Measurements from ENCODE around the gene MTMR2. TPM values are rescaled to one million over a fixed set of nuclear protein-coding genes. Genes with fewer than 3 reads are reported as not detected.

The MTMR2 gene
- total and polyA plus RNA-seq, 12 donors: 6.9 to 31.6 (median 23.7) TPM

DNA sequence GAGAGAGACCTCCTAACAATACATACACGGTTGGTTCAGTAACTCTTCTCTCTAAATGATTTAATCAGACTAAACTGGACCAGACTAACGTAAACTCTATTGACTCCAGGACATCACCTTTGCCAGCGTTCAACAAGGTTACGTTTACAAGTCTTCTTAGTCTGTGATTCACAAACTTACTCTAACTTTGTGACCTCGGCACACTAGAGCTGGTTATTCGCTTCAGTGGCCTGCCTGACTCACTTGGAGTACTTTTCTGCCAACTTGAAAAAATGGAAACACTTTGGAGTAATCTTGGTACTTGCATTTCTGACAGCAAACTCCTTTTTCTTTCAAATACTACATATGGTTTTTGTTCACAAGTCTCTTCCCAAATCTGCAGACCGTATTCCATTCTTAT, 26.2 kb downstream of the MTMR2 start:
- Histone ChIP-seq H3K27me3 (no peaks in the 10 kb centered on the region), H3K4me1 (replicated peaks in 1 of 2) (peaks cover 0 to 4% of the 10 kb centered on the region in 2 donors), H3K4me3 (no peak overlapping the region), H3K9me3 (replicated peaks in 1 of 3) (no peaks in the 10 kb centered on the region), H3K36me3 (replicated peaks in 1 of 2) (no peaks in the 10 kb centered on the region), H3K27ac (no peak overlapping the region)
- TF ChIP-seq, protein P1, sequence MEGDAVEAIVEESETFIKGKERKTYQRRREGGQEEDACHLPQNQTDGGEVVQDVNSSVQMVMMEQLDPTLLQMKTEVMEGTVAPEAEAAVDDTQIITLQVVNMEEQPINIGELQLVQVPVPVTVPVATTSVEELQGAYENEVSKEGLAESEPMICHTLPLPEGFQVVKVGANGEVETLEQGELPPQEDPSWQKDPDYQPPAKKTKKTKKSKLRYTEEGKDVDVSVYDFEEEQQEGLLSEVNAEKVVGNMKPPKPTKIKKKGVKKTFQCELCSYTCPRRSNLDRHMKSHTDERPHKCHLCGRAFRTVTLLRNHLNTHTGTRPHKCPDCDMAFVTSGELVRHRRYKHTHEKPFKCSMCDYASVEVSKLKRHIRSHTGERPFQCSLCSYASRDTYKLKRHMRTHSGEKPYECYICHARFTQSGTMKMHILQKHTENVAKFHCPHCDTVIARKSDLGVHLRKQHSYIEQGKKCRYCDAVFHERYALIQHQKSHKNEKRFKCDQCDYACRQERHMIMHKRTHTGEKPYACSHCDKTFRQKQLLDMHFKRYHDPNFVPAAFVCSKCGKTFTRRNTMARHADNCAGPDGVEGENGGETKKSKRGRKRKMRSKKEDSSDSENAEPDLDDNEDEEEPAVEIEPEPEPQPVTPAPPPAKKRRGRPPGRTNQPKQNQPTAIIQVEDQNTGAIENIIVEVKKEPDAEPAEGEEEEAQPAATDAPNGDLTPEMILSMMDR (IDR thresholded peaks at IDR 0.05): no peak
- TF ChIP-seq POLR2A (IDR thresholded peaks at IDR 0.05): no peak
- 53 to 63% (median 55%) methylated on average over 7 of the region's 7 CpGs for WGBS, 4 donors
- intact Hi-C loops (cut with DNase I): no loop called here
- peak in 5 of 7 donors; percentile 17 to 29 (median 21) for DNase-seq

- no peak overlapping the region for H3K27ac ChIP-seq
- no peaks in the 10 kb centered on the region for H3K27me3 ChIP-seq
- H3K4me1 ChIP-seq (replicated peaks in 1 of 2): peaks cover 0 to 4% of the 10 kb centered on the region in 2 donors
- H3K9me3 ChIP-seq (replicated peaks in 1 of 3): no peaks in the 10 kb centered on the region
- H3K36me3 ChIP-seq (replicated peaks in 1 of 2): no peaks in the 10 kb centered on the region
- TF ChIP-seq, protein P1 (IDR thresholded peaks at IDR 0.05): no peak
- no peak for TF ChIP-seq POLR2A (IDR thresholded peaks at IDR 0.05)
- H3K4me3 ChIP-seq: no peak overlapping the region
- no peak for DNase-seq
- intact Hi-C loops (cut with DNase I): no loop called here
Observed at GRCh38 chr11:95895815-95896214, 28.1 kb downstream of the MTMR2 start.

GRCh38 chr11:95892892-95893570, 30.9 kb downstream of the MTMR2 start:
- H3K27me3 ChIP-seq: no peaks in the 10 kb centered on the region
- TF ChIP-seq, protein P1 (IDR thresholded peaks at IDR 0.05): no peak
- no peak for TF ChIP-seq POLR2A (IDR thresholded peaks at IDR 0.05)
- no peaks in the 10 kb centered on the region for H3K36me3 ChIP-seq (replicated peaks in 1 of 2)
- no peak for DNase-seq
- peaks cover 0 to 4% of the 10 kb centered on the region in 2 donors for H3K4me1 ChIP-seq (replicated peaks in 1 of 2)
- intact Hi-C loops (cut with DNase I): no loop called here
- H3K27ac ChIP-seq: no peak overlapping the region
- H3K9me3 ChIP-seq (replicated peaks in 1 of 3): no peaks in the 10 kb centered on the region
- 91 to 99% (median 97%) methylated on average over 4 of the region's 4 CpGs for WGBS, 4 donors
- no peak overlapping the region for H3K4me3 ChIP-seq

DNA sequence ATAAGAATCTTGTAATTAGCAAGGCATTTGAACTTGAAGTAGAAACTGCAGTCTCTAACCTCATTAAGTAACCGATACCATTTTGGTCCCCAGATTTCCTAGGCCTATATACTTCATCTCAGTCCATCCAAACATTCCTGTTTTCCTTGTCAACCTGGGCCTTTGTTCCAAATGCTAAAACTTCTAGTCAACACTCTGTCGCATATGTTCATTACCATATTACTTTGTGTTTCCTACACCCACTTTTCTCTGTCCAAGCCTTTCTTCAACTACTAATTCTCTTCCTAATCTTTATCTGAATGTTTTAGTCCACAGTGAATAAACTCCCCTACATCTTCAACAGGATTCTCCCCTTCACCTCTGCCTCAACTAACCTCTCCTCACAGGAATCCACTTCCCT, 31.4 kb downstream of the MTMR2 start:
- no peaks in the 10 kb centered on the region for H3K9me3 ChIP-seq (replicated peaks in 1 of 3)
- no peak overlapping the region for H3K4me3 ChIP-seq
- 95 to 98% (median 97%) methylated on average over 2 of the region's 2 CpGs for WGBS, 4 donors
- no peaks in the 10 kb centered on the region for H3K36me3 ChIP-seq (replicated peaks in 1 of 2)
- intact Hi-C loops (cut with DNase I): no loop called here
- DNase-seq: no peak
- H3K27ac ChIP-seq: no peak overlapping the region
- no peaks in the 10 kb centered on the region for H3K27me3 ChIP-seq
- H3K4me1 ChIP-seq (replicated peaks in 1 of 2): peaks cover 0 to 3% of the 10 kb centered on the region in 2 donors
- no peak for TF ChIP-seq POLR2A (IDR thresholded peaks at IDR 0.05)
- TF ChIP-seq, protein P1 (IDR thresholded peaks at IDR 0.05): no peak

All from adrenal gland (tissue), 12 donors.